K562 (cell line): ENCODE measurements around the gene ZNF835. TPM values are rescaled to one million over a fixed set of nuclear protein-coding genes. Genes with fewer than 3 reads are reported as not detected.

ENCODE experiments used
- ATAC-seq: fragments of 200-7000 bp; cut with Tn5 transposase; 3 replicates; pipeline ENCODE4 v1.9.1; 2020; ENCODE audit warnings: moderate library complexity
- BruUV-seq: library from RNA; stranded (reverse); fragments of 400-500 nt; replicated peaks from 2 replicates; lab custom pipeline; 2021; lab: Mats Ljungman, UMichigan
- CTCF ChIA-PET: fragments of 300-600 bp; formaldehyde crosslinking; extraction: SDS; loops from one replicate; lab custom pipeline; 2021; ENCODE audit warnings: low intra/inter-chr PET ratio; lab: Yijun Ruan, JAX
- POLR2A ChIA-PET: fragments of 300-600, 350-650 bp; sonication (Branson Sonifier 250); formaldehyde crosslinking; extraction: SDS; loops from one replicate; lab custom pipeline; 2021; ENCODE audit warnings: antibody characterized with exemption, inconsistent platforms; lab: Yijun Ruan, JAX
- DNase-seq, 4 experiments: peaks; one replicate each; pipeline versions ENCODE4 v3.0.0 to v3.0.0-alpha.2; 2011 to 2018; ENCODE audit warnings: low spot score in 3 of 4, mixed read lengths in 3 of 4; ENCODE audit errors: extremely low read depth in 1 of 4
- FAIRE-seq: peaks from 2 replicates; lab custom pipeline; 2011; peaks lifted over from hg19 to GRCh38; lab: Jason Lieb, UNC
- H2AFZ ChIP-seq: 2 replicates; pipeline ENCODE4 v1.6.0; 2011; ENCODE audit warnings: low read depth, low read length, control low read depth, inconsistent platforms
- H3K27ac ChIP-seq: fragments of 200-600 bp; 3 replicates; pipeline ENCODE4 v1.8.0; 2011; ENCODE audit warnings: low read depth, mild to moderate bottlenecking, control low read depth, inconsistent platforms, low read length, moderate library complexity, mixed read lengths; ENCODE audit errors: extremely low read depth
- H3K27me3 ChIP-seq, 2 experiments: fragments of 300-600 bp in 1 of 2; 2 replicates in 1 of 2; 3 replicates in 1 of 2; pipeline versions ENCODE4 v1.6.0 to v1.8.0; 2011; ENCODE audit warnings: inconsistent platforms in 2 of 2, low read length in 2 of 2, mild to moderate bottlenecking in 1 of 2, mixed read lengths in 1 of 2, moderate library complexity in 1 of 2; ENCODE audit not compliant: control insufficient read depth in 2 of 2, insufficient read depth in 2 of 2
- H3K36me3 ChIP-seq: fragments of 300-600 bp; 3 replicates; pipeline ENCODE4 v1.8.0; 2011; ENCODE audit warnings: mild to moderate bottlenecking, low read length, inconsistent platforms; ENCODE audit not compliant: control insufficient read depth, insufficient read depth
- H3K4me1 ChIP-seq, 2 experiments: fragments of 200-600 bp in 1 of 2; replicated peaks in 1 of 2; 2 replicates in 1 of 2; 3 replicates in 1 of 2; pipeline versions ENCODE4 v1.5.1 to v1.8.0; 2011; ENCODE audit warnings: inconsistent platforms in 2 of 2, low read length in 2 of 2, mild to moderate bottlenecking in 1 of 2, mixed read lengths in 1 of 2, moderate library complexity in 1 of 2; ENCODE audit not compliant: control insufficient read depth in 2 of 2, insufficient read depth in 2 of 2
- H3K4me2 ChIP-seq: 2 replicates; pipeline ENCODE4 v1.6.1; 2011; ENCODE audit warnings: low read length, control low read depth, inconsistent platforms, mixed read lengths; ENCODE audit not compliant: insufficient read depth
- H3K4me3 ChIP-seq: fragments of 200-600 bp; sonication (generic), shearing (Covaris generic); 2 replicates; pipeline ENCODE4 v1.5.1; 2016; ENCODE audit warnings: control low read depth, inconsistent platforms
- H3K79me2 ChIP-seq: fragments of 200-600 bp; 3 replicates; pipeline ENCODE4 v1.8.0; 2011; ENCODE audit warnings: low read length, inconsistent platforms; ENCODE audit not compliant: control insufficient read depth, insufficient read depth
- H3K9ac ChIP-seq, 2 experiments: 2 replicates each; pipeline versions ENCODE4 v1.6.0 to v1.6.1; 2011; ENCODE audit warnings: low read depth in 2 of 2, low read length in 2 of 2, control low read depth in 1 of 2, inconsistent platforms in 1 of 2, mild to moderate bottlenecking in 1 of 2, mixed read lengths in 1 of 2; ENCODE audit not compliant: insufficient read depth in 1 of 2
- H3K9me1 ChIP-seq: one replicate; pipeline ENCODE4 v1.6.0; 2011; ENCODE audit warnings: inconsistent platforms, mild to moderate bottlenecking, low read length, moderate library complexity; ENCODE audit not compliant: control insufficient read depth, insufficient read depth
- H3K9me3 ChIP-seq: replicated peaks from 2 replicates; pipeline ENCODE4 v1.5.1; 2011; ENCODE audit warnings: low read depth, low read length, inconsistent platforms; ENCODE audit not compliant: control insufficient read depth, insufficient read depth
- H4K20me1 ChIP-seq: replicated peaks from 2 replicates; pipeline ENCODE4 v1.6.1; 2011; ENCODE audit warnings: low read length, inconsistent platforms, mixed read lengths; ENCODE audit not compliant: control insufficient read depth, insufficient read depth
- CHD7 ChIP-seq: fragments of 200-600 bp; sonication (generic); IDR thresholded peaks from one replicate; pipeline ENCODE4 v1.6.1; 2012; ENCODE audit warnings: mild to moderate bottlenecking, low read depth, low read length, inconsistent platforms
- HCFC1 ChIP-seq: IDR thresholded peaks from 2 replicates; pipeline ENCODE4 v1.6.1; 2012; ENCODE audit warnings: low read depth, low read length, improper control_type of control experiment
- RFX1 ChIP-seq: fragments of 450-650 bp; IDR thresholded peaks from 2 replicates; pipeline ENCODE4 v1.6.1; 2016; ENCODE audit warnings: mild to moderate bottlenecking, moderate library complexity
- STAT6 ChIP-seq: sonication (generic); formaldehyde crosslinking; IDR thresholded peaks from 2 replicates; pipeline ENCODE4 v1.8.1; 2023; ENCODE audit warnings: mild to moderate bottlenecking, missing genetic modification reagents
- ZNF644 ChIP-seq: fragments of 200-800 bp; sonication (Bioruptor generic); IDR thresholded peaks from 2 replicates; pipeline ENCODE4 v1.6.1; 2016; ENCODE audit warnings: low read depth, missing genetic modification characterization, missing compliant biosample characterization
- WGBS: fragments of 100-300 bp; shearing (Covaris generic); methylation state at CpG from one replicate; pipeline ENCODE4 v1.1.6; 2016; ENCODE audit warnings: low coverage, mixed read lengths; ENCODE audit not compliant: insufficient coverage; ENCODE audit errors: missing lambda C conversion rate; 5-methylcytosine and 5-hydroxymethylcytosine counted together
- in situ Hi-C: fragments of 300-500 bp; cut with MboI; formaldehyde crosslinking; loops from 4 replicates; pipeline ENCODE4 v1.15.0; 2018; ENCODE audit warnings: inconsistent platforms, mixed read lengths
- intact Hi-C: fragments of 100-400 bp; cut with micrococcal nuclease; formaldehyde crosslinking; loops from 2 replicates; pipeline ENCODE4 v1.14.2; 2022
- polyA plus RNA-seq, 8 experiments: library from polyadenylated mRNA; depleted of rRNA in 4 of 8; stranded (reverse) in 5 of 8; unstranded in 3 of 8; fragments of >200 nt; fragmentation: Nextera tagmentation in 2 of 8; fragmentation: Illumina TruSeq in 1 of 8; extraction: Ambion mirVana in 2 of 8; extraction: Trizol in 1 of 8; gene quantifications; 2 replicates each; pipeline versions ENCODE4 v1.2.1 to v1.2.3, GENCODE V29; 2011 to 2014; ENCODE audit warnings: inconsistent platforms in 1 of 8, missing spikeins in 1 of 8
- total RNA-seq, 7 experiments: library from RNA; depleted of rRNA in 6 of 7; stranded (reverse); fragments of >200 nt in 6 of 7; fragmentation: Illumina TruSeq in 2 of 7; extraction: Trizol in 2 of 7; gene quantifications; 2 replicates each; pipeline versions ENCODE4 v1.2.1 to v1.2.3, GENCODE V29; 2011 to 2021; ENCODE audit warnings: low replicate concordance in 1 of 7
- TF ChIP-seq, protein P1 (sequence below), 2 experiments: IDR thresholded peaks; 2 replicates each; pipeline ENCODE4 v1.6.1; 2012; ENCODE audit warnings: improper control_type of control experiment in 2 of 2, low read depth in 2 of 2, low read length in 2 of 2, borderline replicate concordance in 1 of 2

ZNF835 gene
- total and polyA plus RNA-seq, 9 of the 15 experiments (the other 6 are each of a cell fraction or from before 2014, with no cell fraction given): not detected

DNA sequence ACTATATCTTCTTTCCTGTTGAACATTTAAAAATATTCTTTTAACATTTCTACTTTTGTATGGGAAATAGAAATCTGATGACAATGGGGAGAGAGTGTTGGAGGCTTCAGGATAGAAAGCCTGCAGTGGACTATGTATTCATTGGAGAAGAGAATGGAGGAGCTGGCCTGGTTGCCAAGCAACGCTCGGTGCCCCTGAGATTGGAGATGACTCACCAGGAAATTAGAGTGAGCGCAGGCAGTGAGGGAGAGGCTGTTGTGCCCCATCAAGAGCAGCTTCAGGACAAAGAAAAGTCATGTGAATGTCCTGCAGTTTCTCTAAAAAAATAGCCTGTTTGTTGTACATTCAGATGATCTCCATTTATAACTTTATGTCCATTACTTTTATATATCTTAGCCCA lies 48.7 kb upstream of the ZNF835 start:
- no TSS peak for BruUV-seq
- POLR2A ChIA-PET: no interaction called here
- ATAC-seq: no peak
- no peak for TF ChIP-seq STAT6 (CRISPR knock-in tag)
- TF ChIP-seq CHD7: no peak
- TF ChIP-seq HCFC1: no peak
- 0 out of 2 replicates have a peak, but pooled peaks have one; percentile 23 for TF ChIP-seq RFX1
- TF ChIP-seq ZNF644 (tag): no peak
- TF ChIP-seq, protein P1, sequence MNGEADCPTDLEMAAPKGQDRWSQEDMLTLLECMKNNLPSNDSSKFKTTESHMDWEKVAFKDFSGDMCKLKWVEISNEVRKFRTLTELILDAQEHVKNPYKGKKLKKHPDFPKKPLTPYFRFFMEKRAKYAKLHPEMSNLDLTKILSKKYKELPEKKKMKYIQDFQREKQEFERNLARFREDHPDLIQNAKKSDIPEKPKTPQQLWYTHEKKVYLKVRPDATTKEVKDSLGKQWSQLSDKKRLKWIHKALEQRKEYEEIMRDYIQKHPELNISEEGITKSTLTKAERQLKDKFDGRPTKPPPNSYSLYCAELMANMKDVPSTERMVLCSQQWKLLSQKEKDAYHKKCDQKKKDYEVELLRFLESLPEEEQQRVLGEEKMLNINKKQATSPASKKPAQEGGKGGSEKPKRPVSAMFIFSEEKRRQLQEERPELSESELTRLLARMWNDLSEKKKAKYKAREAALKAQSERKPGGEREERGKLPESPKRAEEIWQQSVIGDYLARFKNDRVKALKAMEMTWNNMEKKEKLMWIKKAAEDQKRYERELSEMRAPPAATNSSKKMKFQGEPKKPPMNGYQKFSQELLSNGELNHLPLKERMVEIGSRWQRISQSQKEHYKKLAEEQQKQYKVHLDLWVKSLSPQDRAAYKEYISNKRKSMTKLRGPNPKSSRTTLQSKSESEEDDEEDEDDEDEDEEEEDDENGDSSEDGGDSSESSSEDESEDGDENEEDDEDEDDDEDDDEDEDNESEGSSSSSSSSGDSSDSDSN (IDR thresholded peaks at IDR 0.05; ENCODE audit: borderline replicate concordance in 1 of 2, low read depth in 2 of 2, low read length in 2 of 2): no peak

More for the DNA sequence above, 48.7 kb upstream of the ZNF835 start:
- no peak overlapping the region for H3K4me3 ChIP-seq
- H3K9me1 ChIP-seq: no peaks in the 10 kb centered on the region
- WGBS: 0% methylated on average over 3 of the region's 3 CpGs
- no peaks in the 10 kb centered on the region for H3K79me2 ChIP-seq
- no peak overlapping the region for H3K9ac ChIP-seq
- FAIRE-seq (no peak), DNase-seq (no peak)
- no peak overlapping the region for H2AFZ ChIP-seq
- no peak overlapping the region for H3K27ac ChIP-seq
- intact Hi-C loops (no loop called here), in situ Hi-C loops (no loop called here)
- CTCF ChIA-PET: no interaction called here
- no peaks in the 10 kb centered on the region for H3K27me3 ChIP-seq
- H3K36me3 ChIP-seq: no peaks in the 10 kb centered on the region
- no peak overlapping the region for H3K4me2 ChIP-seq
- H4K20me1 ChIP-seq: no peaks in the 10 kb centered on the region
- no peaks in the 10 kb centered on the region; the same call in 1 of the 2 replicates for H3K9me3 ChIP-seq
- H3K4me1 ChIP-seq: no peaks in the 10 kb centered on the region
